Left cardiac atrium (tissue), 4 donors: ENCODE results near the gene AMPH. TPM values are rescaled to one million over a fixed set of nuclear protein-coding genes. Genes with fewer than 3 reads are reported as not detected.
A peak's percentile ranks its signal among the peaks of the same experiment; 100 is the strongest.

ENCODE experiments used
- ATAC-seq, 2 donors: fragments of 200-7000 bp; cut with Tn5 transposase; one replicate each; pipeline ENCODE4 v1.9.1; 2020; ENCODE audit warnings: mild to moderate bottlenecking in 2 of 2, moderate library complexity in 2 of 2
- DNase-seq: peaks from one replicate; pipeline ENCODE4 v3.0.0-alpha.2; 2020
- intact Hi-C, 2 donors: fragments of 100-400 bp; cut with DNase I; formaldehyde crosslinking; loops; one replicate each; pipeline versions ENCODE4 v1.14.1 to v1.15.1; 2022 to 2023
- long read RNA-seq: library from polyadenylated mRNA; unstranded; transcript quantifications from one replicate; pipeline ENCODE4 v2.0.0, GENCODE V29; 2021
- total RNA-seq, 2 donors: library from RNA; stranded (reverse); fragmentation: NEBNext Ultra II Directional; extraction: Animal tissue kit (Norgen Biotek cat#: 25700); gene quantifications; one replicate each; pipeline ENCODE4 v1.2.1, GENCODE V29; 2021
- donor health status: DM: no; HTN: yes; CAD: no.
- donor health status: DM: no; HTN: yes; CAD: no; lungs with severe emphysema.
- donor health status: DM: yes; HTN: yes; CAD: no.
- donor health status: Dilated cardiomyopathy.

AMPH gene
- 1 to 10 TPM; 5.0 to 7.5 TPM for total RNA-seq
- long read RNA-seq, transcript AMPH-201 (20 exons, 3,145 nt): major isoform, 7 of 13 reads
- long read RNA-seq, partial matches to known transcripts: 1 of 13 reads
- long read RNA-seq, other reads (novel, unspliced or antisense): 4 of 13 reads

- ATAC-seq: peak; percentile 86 to 95
- intact Hi-C loops: no loop called here
- DNase-seq: peak; percentile 65
Measured at GRCh38 chr7:38630720-38631673, at the start of gene AMPH. Gene AMPH (minus strand): TSS chr7:38631373. CDS start chr7:38631351, 22 bp downstream.

GRCh38 chr7:38679419-38679818, 48.2 kb upstream of the AMPH start:
- intact Hi-C loops: no loop called here
- DNase-seq: no peak
- no peak for ATAC-seq

- intact Hi-C loops: no loop called here
- no peak for DNase-seq
- no peak for ATAC-seq
Measured at GRCh38 chr7:38678698-38679054, 47.5 kb upstream of the AMPH start.

GRCh38 chr7:38677981-38678697, 47.0 kb upstream of the AMPH start:
- intact Hi-C loops: no loop called here
- ATAC-seq (no peak), DNase-seq (no peak)

- DNase-seq (no peak), ATAC-seq (no peak)
- intact Hi-C loops: no loop called here
Measured at GRCh38 chr7:38675494-38676106, 44.4 kb upstream of the AMPH start.

GRCh38 chr7:38674513-38674912, 43.3 kb upstream of the AMPH start:
- ATAC-seq (no peak), DNase-seq (no peak)
- intact Hi-C loops: no loop called here

- intact Hi-C loops: no loop called here
- DNase-seq (no peak), ATAC-seq (peak; percentile 59 to 64)
Measured at GRCh38 chr7:38673795-38674194, 42.6 kb upstream of the AMPH start.

- no peak for DNase-seq
- intact Hi-C loops: no loop called here
- no peak for ATAC-seq
Measured at GRCh38 chr7:38671911-38672905, 41.0 kb upstream of the AMPH start.

GRCh38 chr7:38669965-38670520, 38.9 kb upstream of the AMPH start:
- DNase-seq (no peak), ATAC-seq (peak in 1 of 2 donors; percentile 41)
- intact Hi-C loops: no loop called here

GRCh38 chr7:38664972-38665371, 33.8 kb upstream of the AMPH start:
- DNase-seq (no peak), ATAC-seq (no peak)
- intact Hi-C loops: no loop called here

GRCh38 chr7:38660427-38661099, 29.4 kb upstream of the AMPH start:
- DNase-seq (no peak), ATAC-seq (peak in 1 of 2 donors; percentile 56)
- intact Hi-C loops: no loop called here

GRCh38 chr7:38659931-38660330, 28.8 kb upstream of the AMPH start:
- intact Hi-C loops: loop anchor here in 1 of 2 donors (10.0 kb wide), 1 partner anchor 205 kb away; no protein-coding TSS in a partner anchor
- DNase-seq (no peak), ATAC-seq (no peak)

GRCh38 chr7:38658921-38659320, 27.7 kb upstream of the AMPH start:
- intact Hi-C loops: loop anchor here in 1 of 2 donors (10.0 kb wide), 1 partner anchor 204 kb away; no protein-coding TSS in a partner anchor
- no peak for DNase-seq
- ATAC-seq: no peak

- intact Hi-C loops: loop anchor here in 1 of 2 donors (10.0 kb wide), 1 partner anchor 202 kb away; no protein-coding TSS in a partner anchor
- no peak for DNase-seq
- no peak for ATAC-seq
Measured at GRCh38 chr7:38656968-38657367, 25.8 kb upstream of the AMPH start.

GRCh38 chr7:38655833-38656774, 24.9 kb upstream of the AMPH start:
- ATAC-seq: peak in 1 of 2 donors; percentile 72
- peak; percentile 27 for DNase-seq
- intact Hi-C loops: loop anchor here in 1 of 2 donors (10.0 kb wide), 1 partner anchor 201 kb away; no protein-coding TSS in a partner anchor

GRCh38 chr7:38637957-38638356, 6.8 kb upstream of the AMPH start:
- intact Hi-C loops: no loop called here
- ATAC-seq (no peak), DNase-seq (no peak)
